Skeletal muscle cell (primary cell): Measurements from ENCODE around the gene DCHS2.

Experiments
- DNase-seq: peaks from one replicate; pipeline ENCODE4 v3.0.0-alpha.2; 2010; ENCODE audit warnings: low read depth
- H3K4me3 ChIP-seq: 2 replicates; pipeline ENCODE4 v1.5.1; 2011; ENCODE audit warnings: low read depth, mild to moderate bottlenecking, control low read depth, low read length, moderate library complexity

Gene DCHS2

GRCh38 chr4:154456240-154456639 lies 35.4 kb downstream of the DCHS2 start:
- no peak for DNase-seq

DNA sequence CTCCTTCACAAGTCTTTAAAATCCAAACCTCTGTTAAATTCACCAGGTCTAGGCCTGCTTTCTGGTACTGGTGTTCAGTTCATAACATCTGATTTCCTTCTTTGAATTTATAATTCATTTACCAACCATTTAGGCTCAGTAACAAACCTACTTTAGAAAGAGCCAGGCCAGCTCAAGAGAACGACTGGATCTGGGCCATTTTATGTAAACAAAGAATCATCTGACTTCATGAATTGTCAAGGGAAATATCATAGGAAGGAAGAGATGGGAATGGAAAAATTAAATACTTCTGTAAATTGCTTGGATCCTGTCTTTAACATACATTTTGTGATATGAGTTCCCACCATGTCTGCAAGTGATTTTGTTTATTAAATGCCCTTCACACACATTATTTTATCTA lies 36.5 kb downstream of the DCHS2 start:
- DNase-seq: no peak
- no peak overlapping the region for H3K4me3 ChIP-seq

More at GRCh38 chr4:154456240-154456639, 35.4 kb downstream of the DCHS2 start:
- H3K4me3 ChIP-seq: no peak overlapping the region

DNA sequence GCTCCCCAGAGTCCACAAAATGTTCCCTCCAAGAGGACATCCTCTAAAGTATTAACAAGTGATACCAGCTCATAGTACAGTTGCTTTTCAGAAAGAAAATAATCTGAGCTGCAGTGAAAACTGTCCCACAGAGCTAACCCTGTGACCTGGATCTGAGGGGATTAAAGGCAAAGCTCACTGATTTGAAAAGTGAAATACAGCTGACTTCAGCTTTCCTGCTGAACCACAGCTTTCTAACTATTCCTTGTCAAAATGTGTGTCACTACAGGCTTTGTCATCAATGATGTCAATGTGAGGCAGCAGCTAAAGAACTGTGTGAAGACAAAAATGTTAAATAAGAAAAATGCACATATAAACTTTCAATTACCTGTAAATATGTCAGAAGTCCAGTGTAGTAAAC lies 36.9 kb downstream of the DCHS2 start:
- no peak overlapping the region for H3K4me3 ChIP-seq
- DNase-seq: no peak

GRCh38 chr4:154452798-154453346 lies 38.7 kb downstream of the DCHS2 start:
- H3K4me3 ChIP-seq: no peak overlapping the region
- no peak for DNase-seq

GRCh38 chr4:154450966-154451365 lies 40.6 kb downstream of the DCHS2 start:
- no peak overlapping the region for H3K4me3 ChIP-seq
- DNase-seq: no peak

- H3K4me3 ChIP-seq: no peak overlapping the region
- no peak for DNase-seq
These were observed 46.6 kb downstream of the DCHS2 start for GRCh38 chr4:154444958-154445357.

DNA sequence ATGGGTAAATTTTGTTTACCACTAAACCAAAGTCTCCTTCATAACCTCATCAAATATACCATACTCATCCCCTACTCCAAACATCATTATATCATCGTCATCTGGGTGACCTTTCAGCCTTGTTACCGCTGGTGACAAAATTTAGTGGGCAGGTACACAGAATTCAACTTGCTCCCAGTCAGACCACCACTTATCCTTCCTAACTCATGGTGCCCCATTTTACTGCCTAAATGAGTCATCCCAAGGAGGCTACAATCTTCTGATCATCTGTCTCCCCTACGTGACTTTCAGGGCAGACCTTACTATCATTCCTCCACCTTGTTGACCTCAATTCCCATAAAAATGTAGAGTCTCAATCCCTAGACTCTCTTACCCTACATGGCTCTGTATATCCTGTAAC lies 49.6 kb downstream of the DCHS2 start:
- no peak for DNase-seq
- no peak overlapping the region for H3K4me3 ChIP-seq

GRCh38 chr4:154441124-154441523 lies 50.5 kb downstream of the DCHS2 start:
- no peak for DNase-seq
- H3K4me3 ChIP-seq: no peak overlapping the region

GRCh38 chr4:154439224-154439623 lies 52.4 kb downstream of the DCHS2 start:
- no peak for DNase-seq

GRCh38 chr4:154435895-154436294 lies 55.7 kb downstream of the DCHS2 start:
- no peak for DNase-seq
- H3K4me3 ChIP-seq: no peak overlapping the region

More at GRCh38 chr4:154439224-154439623, 52.4 kb downstream of the DCHS2 start:
- H3K4me3 ChIP-seq: no peak overlapping the region

DNA sequence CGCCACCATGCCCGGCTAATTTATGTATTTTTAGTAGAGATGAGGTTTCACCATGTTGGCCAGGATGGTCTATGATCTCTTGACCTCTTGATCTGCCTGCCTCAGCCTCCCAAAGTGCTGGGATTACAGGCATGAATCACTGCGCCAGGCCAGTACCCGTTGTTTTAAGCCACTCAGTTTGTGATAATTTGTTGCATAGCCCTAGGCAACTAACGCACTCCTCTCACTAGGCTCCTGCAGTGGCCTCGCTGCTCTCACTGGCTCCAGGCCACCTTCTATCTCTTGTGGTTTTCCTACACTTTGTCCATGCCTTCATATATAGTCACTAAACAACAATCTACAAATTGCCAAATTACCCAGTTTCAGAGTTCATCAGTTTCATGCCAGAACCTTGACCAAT lies 58.1 kb downstream of the DCHS2 start:
- DNase-seq: no peak
- H3K4me3 ChIP-seq: no peak overlapping the region

DNA sequence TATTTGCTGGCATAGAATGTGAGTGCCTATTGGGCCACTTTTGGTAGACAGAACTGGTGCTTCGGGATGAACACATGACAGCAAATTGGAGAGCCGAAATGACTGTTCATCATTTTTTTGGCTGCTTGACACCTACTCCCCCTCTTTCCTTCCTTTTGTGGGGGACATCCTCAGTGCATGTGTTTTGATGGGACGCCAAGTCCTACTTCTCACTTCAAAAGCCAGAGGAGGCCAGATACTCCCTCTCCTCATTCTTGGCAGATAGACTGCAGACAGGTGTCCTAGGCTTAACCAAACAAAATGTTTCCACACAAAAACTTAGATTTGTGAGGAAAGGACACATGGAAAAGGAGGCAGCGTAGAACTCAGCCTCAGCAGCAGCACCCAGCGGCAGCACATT lies 62.4 kb downstream of the DCHS2 start:
- no peak overlapping the region for H3K4me3 ChIP-seq
- DNase-seq: no peak

DNA sequence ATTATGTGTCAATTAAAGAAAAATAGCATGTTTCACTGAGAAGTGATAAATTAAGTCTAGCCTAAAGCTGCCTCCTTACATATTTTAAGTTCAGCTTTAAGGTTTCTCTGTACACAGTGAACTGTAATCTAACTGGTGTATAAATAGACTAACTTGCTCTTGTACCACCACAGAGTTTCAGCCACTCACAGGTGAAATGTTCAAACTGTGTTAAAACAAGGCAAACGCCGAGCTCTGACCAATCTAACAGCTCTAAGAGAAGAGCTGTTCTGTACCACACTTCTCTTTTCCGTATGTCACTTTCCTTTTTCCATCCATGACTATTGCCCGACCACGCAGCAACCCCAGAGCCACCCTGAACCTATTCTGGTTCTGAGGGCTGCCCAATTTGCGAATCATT lies 64.5 kb downstream of the DCHS2 start:
- no peak overlapping the region for H3K4me3 ChIP-seq
- DNase-seq: no peak

DNA sequence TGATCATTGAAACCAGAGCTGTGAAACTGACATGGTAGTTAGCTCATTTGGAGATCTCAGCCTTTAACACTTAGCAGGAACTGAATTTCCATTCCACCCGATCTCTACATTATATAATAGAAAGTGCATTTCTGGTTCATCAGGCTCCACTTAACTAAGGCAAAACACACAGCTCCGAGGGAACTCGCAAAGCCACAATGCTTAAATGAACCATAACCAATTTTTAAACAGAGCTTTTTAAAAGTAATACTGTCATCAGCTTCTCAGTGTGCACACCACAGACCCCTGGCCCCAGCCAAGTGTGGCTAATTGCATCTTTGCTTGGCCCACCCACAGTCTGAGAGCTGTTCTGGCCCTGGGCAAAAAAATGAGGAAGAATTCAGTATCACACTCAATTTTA lies 66.1 kb downstream of the DCHS2 start:
- no peak for DNase-seq
- no peak overlapping the region for H3K4me3 ChIP-seq

- DNase-seq: no peak
- H3K4me3 ChIP-seq: no peak overlapping the region
These were observed 66.7 kb downstream of the DCHS2 start for GRCh38 chr4:154424810-154425484.

- no peak for DNase-seq
These were observed 69.4 kb downstream of the DCHS2 start for GRCh38 chr4:154422152-154422551.

DNA sequence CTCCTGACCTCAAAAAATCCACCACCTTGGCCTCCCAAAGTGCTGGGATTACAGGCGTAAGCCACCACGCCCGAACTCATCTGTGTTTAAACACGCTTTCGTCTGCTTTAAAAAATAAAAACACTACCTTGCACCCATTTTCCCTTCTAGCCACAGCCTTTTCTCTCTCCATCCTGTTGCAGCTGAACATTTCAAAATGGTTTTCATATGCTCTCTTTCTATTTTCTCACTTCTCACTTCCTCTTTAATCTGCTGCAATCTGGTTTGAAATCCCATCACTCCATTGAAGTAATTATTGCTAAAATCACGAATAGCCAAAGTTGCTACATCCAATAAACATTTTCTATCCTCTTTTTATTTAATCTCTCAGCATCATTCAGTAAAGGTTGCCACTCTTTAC lies 70.0 kb downstream of the DCHS2 start:
- no peak for DNase-seq
- H3K4me3 ChIP-seq: no peak overlapping the region

More at GRCh38 chr4:154422152-154422551, 69.4 kb downstream of the DCHS2 start:
- no peak overlapping the region for H3K4me3 ChIP-seq

- no peak for DNase-seq
- H3K4me3 ChIP-seq: peak overlapping the region; percentile 51
These were observed 74.3 kb downstream of the DCHS2 start for GRCh38 chr4:154417373-154417673.

DNA sequence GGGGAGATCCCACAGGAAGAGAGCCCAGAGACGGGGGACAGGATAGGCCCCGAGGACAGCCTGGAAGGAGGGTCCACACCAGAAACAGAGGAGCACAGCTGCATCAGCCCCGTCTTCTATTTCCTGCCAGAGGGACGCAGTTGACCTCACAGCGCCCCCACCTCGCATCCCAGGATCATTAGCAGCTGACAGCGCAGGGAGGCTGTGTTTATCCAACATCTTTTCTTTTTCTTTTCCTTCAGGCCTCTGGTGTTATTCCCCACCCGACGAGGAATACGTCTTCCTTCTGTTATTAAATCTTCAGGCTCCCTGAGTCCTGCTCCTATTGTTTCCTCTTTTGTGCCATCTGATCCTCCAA lies 75.4 kb downstream of the DCHS2 start:
- H3K4me3 ChIP-seq: peak overlapping the region; percentile 51
- DNase-seq: no peak

- no peak for DNase-seq
- no peak overlapping the region for H3K4me3 ChIP-seq
These were observed 76.3 kb downstream of the DCHS2 start for GRCh38 chr4:154415313-154415712.

GRCh38 chr4:154414796-154415195 lies 76.8 kb downstream of the DCHS2 start:
- H3K4me3 ChIP-seq: no peak overlapping the region
- no peak for DNase-seq

DNA sequence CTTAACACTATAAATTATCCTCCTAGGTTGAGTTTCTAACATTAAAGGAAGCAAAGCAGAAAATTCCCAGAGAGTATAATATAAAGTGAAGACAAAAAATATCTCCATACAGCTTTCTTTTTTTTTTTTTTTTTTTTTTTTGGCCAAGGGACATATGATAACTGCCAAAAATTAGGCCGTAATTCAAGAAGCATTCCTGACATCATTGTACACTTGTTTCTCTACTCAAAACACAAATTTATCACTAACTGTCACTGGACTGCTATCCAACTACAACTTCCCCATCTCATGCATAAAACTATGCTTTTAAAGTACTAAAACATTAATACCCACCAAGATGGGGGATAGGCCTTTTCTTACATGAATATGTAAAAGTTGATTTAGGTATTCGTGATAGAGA lies 77.2 kb downstream of the DCHS2 start:
- no peak overlapping the region for H3K4me3 ChIP-seq
- no peak for DNase-seq
